BLaER1 treated with 17β-estradiol and CSF1 and Interleukin-3, amounts not matched to agents 10 nM and 100 nM (cell line): ENCODE results near the gene HOXA10.

Experiments
- H3K27ac ChIP-seq, 11 experiments: shearing (Covaris generic); formaldehyde crosslinking; 2 replicates each; pipeline ENCODE4 v1.8.1; 2022
- H3K27me3 ChIP-seq, 11 experiments: shearing (Covaris generic); formaldehyde crosslinking; 2 replicates each; pipeline ENCODE4 v1.8.1; 2022
- H3K36me3 ChIP-seq, 11 experiments: shearing (Covaris generic); formaldehyde crosslinking; 2 replicates each; pipeline ENCODE4 v1.8.1; 2022
- H3K4me1 ChIP-seq, 10 experiments: shearing (Covaris generic); formaldehyde crosslinking; 2 replicates each; pipeline ENCODE4 v1.8.1; 2022
- H3K4me2 ChIP-seq, 11 experiments: shearing (Covaris generic); formaldehyde crosslinking; 2 replicates each; pipeline ENCODE4 v1.8.1; 2022
- H3K4me3 ChIP-seq, 10 experiments: shearing (Covaris generic); formaldehyde crosslinking; 2 replicates each; pipeline ENCODE4 v1.8.1; 2022
- H3K9ac ChIP-seq, 11 experiments: shearing (Covaris generic); formaldehyde crosslinking; 2 replicates each; pipeline ENCODE4 v1.8.1; 2022
- H3K9me3 ChIP-seq, 11 experiments: shearing (Covaris generic); formaldehyde crosslinking; replicated peaks in 1 of 11; 2 replicates each; pipeline ENCODE4 v1.8.1; 2022
- H4K20me1 ChIP-seq, 11 experiments: shearing (Covaris generic); formaldehyde crosslinking; 2 replicates each; pipeline ENCODE4 v1.8.1; 2022
- Cebpa-rat ChIP-seq, 11 experiments: shearing (Covaris generic); IDR thresholded peaks; 2 replicates each; pipeline ENCODE4 v1.8.1; 2022

The HOXA10 gene

DNA sequence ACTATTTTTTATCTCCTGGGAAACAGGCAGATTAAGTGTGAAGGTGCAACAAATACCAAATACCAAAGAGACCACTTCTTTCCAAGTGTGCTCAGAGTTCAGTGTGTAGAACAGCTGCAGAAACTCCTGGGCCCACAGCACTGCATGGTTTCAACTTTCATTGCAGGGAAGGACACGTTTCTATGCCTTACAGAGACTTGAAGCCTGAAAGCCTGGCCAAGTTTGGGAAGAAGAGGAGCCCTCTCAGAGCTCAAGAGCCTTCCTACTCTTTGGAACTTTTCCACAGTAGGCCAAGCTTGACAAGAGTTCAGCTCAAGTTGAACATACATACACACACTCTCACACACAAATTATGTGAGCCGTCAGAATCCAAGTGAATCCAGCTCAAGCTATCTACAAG, 46.1 kb downstream of the HOXA10 start:
- Histone ChIP-seq H4K20me1 (no peaks in the 10 kb centered on the region), H3K4me2 (no peak overlapping the region)
- no peak for TF ChIP-seq Cebpa-rat (IDR thresholded peaks at IDR 0.05)

GRCh38 chr7:27126596-27127327, 47.4 kb downstream of the HOXA10 start:
- H3K27me3 ChIP-seq: no peaks in the 10 kb centered on the region; a peak in 1 of 22 replicates
- H4K20me1 ChIP-seq: no peaks in the 10 kb centered on the region
- H3K27ac ChIP-seq: no peak overlapping the region
- no peak overlapping the region for H3K9ac ChIP-seq
- TF ChIP-seq Cebpa-rat (IDR thresholded peaks at IDR 0.05): no peak
- no peaks in the 10 kb centered on the region for H3K4me1 ChIP-seq
- H3K36me3 ChIP-seq: no peaks in the 10 kb centered on the region; a peak in 1 of 22 replicates
- no peak overlapping the region for H3K4me2 ChIP-seq
- no peak overlapping the region for H3K4me3 ChIP-seq
- H3K9me3 ChIP-seq: peaks cover 21 to 46% (median 38%) of the 10 kb centered on the region in 11 experiments

More for the DNA sequence above, 46.1 kb downstream of the HOXA10 start:
- peaks cover 21 to 45% (median 37%) of the 10 kb centered on the region in 11 experiments for H3K9me3 ChIP-seq
- no peaks in the 10 kb centered on the region; a peak in 1 of 22 replicates for H3K27me3 ChIP-seq
- H3K4me3 ChIP-seq: no peak overlapping the region
- no peak overlapping the region for H3K9ac ChIP-seq
- no peaks in the 10 kb centered on the region; a peak in 1 of 22 replicates for H3K36me3 ChIP-seq
- no peak overlapping the region for H3K27ac ChIP-seq
- H3K4me1 ChIP-seq: no peaks in the 10 kb centered on the region

DNA sequence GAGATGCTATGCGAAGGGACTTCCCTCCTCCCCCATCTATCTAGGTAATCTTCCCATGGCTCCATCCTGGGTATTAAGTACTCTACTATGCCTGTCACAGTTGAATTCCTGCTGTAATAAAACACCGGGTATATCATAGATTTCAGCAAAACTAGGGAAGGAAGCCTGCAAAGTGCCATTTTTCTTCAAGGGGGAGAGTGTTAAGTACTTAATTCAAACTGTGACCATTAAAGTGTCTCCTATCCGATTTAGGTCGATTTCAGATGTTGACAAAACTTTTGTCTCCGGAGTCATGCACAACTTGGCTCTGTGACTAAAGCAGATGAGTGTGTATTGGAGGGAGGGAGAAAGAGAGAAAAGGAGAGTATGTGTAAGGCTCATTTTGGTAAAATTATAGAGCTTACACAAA, 48.1 kb downstream of the HOXA10 start:
- no peak overlapping the region for H3K27ac ChIP-seq
- no peak overlapping the region for H3K4me3 ChIP-seq
- no peaks in the 10 kb centered on the region for H4K20me1 ChIP-seq
- H3K9me3 ChIP-seq: peaks cover 19 to 43% (median 32%) of the 10 kb centered on the region in 11 experiments
- no peaks in the 10 kb centered on the region; a peak in 1 of 22 replicates for H3K27me3 ChIP-seq
- H3K4me1 ChIP-seq: no peaks in the 10 kb centered on the region
- H3K9ac ChIP-seq: no peak overlapping the region
- H3K36me3 ChIP-seq: no peaks in the 10 kb centered on the region; a peak in 1 of 22 replicates
- no peak for TF ChIP-seq Cebpa-rat (IDR thresholded peaks at IDR 0.05)
- H3K4me2 ChIP-seq: no peak overlapping the region

DNA sequence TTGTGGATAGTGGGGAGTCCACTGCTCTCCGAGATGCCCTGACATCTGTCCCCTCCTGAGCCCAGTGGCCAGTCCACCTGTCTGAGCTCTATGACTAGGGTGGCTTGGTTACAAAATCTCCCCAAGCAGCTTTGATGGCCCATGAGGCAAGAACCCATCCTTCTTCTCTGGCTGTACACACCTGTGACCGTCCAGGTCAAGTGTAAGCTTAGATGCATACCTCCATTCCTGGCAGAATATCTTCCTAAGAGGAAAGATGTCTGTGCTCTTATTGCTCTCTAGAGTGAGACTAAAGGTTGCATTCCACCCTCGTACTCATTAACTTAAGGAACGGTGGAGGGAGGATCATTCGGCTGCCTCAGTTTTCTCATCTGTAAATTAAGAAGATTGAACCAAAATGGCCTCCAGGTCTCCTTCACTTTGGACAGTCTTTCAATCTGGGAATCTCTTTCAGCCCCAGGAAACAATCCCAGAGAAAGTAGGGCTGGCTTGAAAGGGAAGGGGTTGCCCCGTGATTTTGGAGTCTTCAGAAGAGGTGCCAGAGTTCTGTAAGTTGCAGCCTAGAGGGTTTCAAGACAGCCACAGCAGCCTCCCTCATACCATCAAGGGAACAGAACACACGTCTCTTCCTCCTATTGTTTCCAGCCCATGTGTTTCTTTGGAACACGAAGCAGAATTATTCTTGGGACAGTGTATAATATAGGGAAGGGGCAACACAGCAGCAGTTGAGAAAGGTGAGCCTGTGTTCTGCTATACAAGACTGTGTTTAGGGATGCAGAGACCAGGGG, 49.0 kb downstream of the HOXA10 start:
- no peaks in the 10 kb centered on the region for H4K20me1 ChIP-seq
- H3K4me1 ChIP-seq: no peaks in the 10 kb centered on the region
- no peak overlapping the region for H3K4me2 ChIP-seq
- H3K27me3 ChIP-seq: no peaks in the 10 kb centered on the region; a peak in 1 of 22 replicates
- H3K4me3 ChIP-seq: no peak overlapping the region
- no peak overlapping the region for H3K9ac ChIP-seq
- H3K27ac ChIP-seq: no peak overlapping the region
- no peak for TF ChIP-seq Cebpa-rat (IDR thresholded peaks at IDR 0.05)
- no peaks in the 10 kb centered on the region for H3K36me3 ChIP-seq
- peaks cover 10 to 34% (median 23%) of the 10 kb centered on the region in 11 experiments for H3K9me3 ChIP-seq

- no peak for TF ChIP-seq Cebpa-rat (IDR thresholded peaks at IDR 0.05)
- Histone ChIP-seq H4K20me1 (no peaks in the 10 kb centered on the region), H3K4me1 (no peaks in the 10 kb centered on the region), H3K4me2 (no peak overlapping the region), H3K9ac (no peak overlapping the region), H3K27ac (no peak overlapping the region), H3K27me3 (no peaks in the 10 kb centered on the region; a peak in 1 of 22 replicates), H3K4me3 (no peak overlapping the region), H3K9me3 (peaks cover 2 to 26% (median 15%) of the 10 kb centered on the region in 11 experiments; a peak in 20 of 22 replicates), H3K36me3 (no peaks in the 10 kb centered on the region)
Observed at GRCh38 chr7:27124096-27124901, 49.8 kb downstream of the HOXA10 start.

- no peak for TF ChIP-seq Cebpa-rat (IDR thresholded peaks at IDR 0.05)
- Histone ChIP-seq H3K27me3 (no peaks in the 10 kb centered on the region; a peak in 1 of 22 replicates), H3K9me3 (peaks cover 0 to 19% (median 10%) of the 10 kb centered on the region in 11 experiments; a peak in 11 of 22 replicates), H3K4me1 (no peaks in the 10 kb centered on the region), H3K36me3 (no peaks in the 10 kb centered on the region), H3K4me3 (no peak overlapping the region), H4K20me1 (no peaks in the 10 kb centered on the region), H3K9ac (no peak overlapping the region), H3K4me2 (no peak overlapping the region), H3K27ac (no peak overlapping the region)
Observed at GRCh38 chr7:27123477-27124053, 50.6 kb downstream of the HOXA10 start.

GRCh38 chr7:27123007-27123476, 51.1 kb downstream of the HOXA10 start:
- Histone ChIP-seq H3K27ac (no peak overlapping the region), H3K9me3 (peaks cover 0 to 19% (median 10%) of the 10 kb centered on the region in 11 experiments; a peak in 10 of 22 replicates), H3K4me1 (no peaks in the 10 kb centered on the region), H3K36me3 (no peaks in the 10 kb centered on the region), H3K27me3 (no peaks in the 10 kb centered on the region; a peak in 1 of 22 replicates), H3K9ac (no peak overlapping the region), H4K20me1 (no peaks in the 10 kb centered on the region), H3K4me2 (no peak overlapping the region), H3K4me3 (no peak overlapping the region)
- 0 out of 22 replicates have a peak, but pooled peaks of 1 of the 11 experiments have one; percentile 7 for TF ChIP-seq Cebpa-rat (IDR thresholded peaks at IDR 0.05)

GRCh38 chr7:27122077-27122910, 51.8 kb downstream of the HOXA10 start:
- Histone ChIP-seq H4K20me1 (no peaks in the 10 kb centered on the region), H3K9ac (no peak overlapping the region), H3K4me2 (no peak overlapping the region), H3K4me1 (no peaks in the 10 kb centered on the region), H3K9me3 (peaks cover 0 to 19% (median 10%) of the 10 kb centered on the region in 11 experiments; a peak in 10 of 22 replicates), H3K27me3 (no peaks in the 10 kb centered on the region; a peak in 1 of 22 replicates), H3K4me3 (no peak overlapping the region), H3K27ac (no peak overlapping the region), H3K36me3 (no peaks in the 10 kb centered on the region)
- TF ChIP-seq Cebpa-rat (IDR thresholded peaks at IDR 0.05): no peak
